Fibroblast of gingiva (primary cell): ENCODE results near the gene NMD3.

Experiments used
- DNase-seq: peaks from one replicate; pipeline ENCODE4 v3.0.0-alpha.2; 2011; ENCODE audit warnings: low read depth

Gene NMD3

DNA sequence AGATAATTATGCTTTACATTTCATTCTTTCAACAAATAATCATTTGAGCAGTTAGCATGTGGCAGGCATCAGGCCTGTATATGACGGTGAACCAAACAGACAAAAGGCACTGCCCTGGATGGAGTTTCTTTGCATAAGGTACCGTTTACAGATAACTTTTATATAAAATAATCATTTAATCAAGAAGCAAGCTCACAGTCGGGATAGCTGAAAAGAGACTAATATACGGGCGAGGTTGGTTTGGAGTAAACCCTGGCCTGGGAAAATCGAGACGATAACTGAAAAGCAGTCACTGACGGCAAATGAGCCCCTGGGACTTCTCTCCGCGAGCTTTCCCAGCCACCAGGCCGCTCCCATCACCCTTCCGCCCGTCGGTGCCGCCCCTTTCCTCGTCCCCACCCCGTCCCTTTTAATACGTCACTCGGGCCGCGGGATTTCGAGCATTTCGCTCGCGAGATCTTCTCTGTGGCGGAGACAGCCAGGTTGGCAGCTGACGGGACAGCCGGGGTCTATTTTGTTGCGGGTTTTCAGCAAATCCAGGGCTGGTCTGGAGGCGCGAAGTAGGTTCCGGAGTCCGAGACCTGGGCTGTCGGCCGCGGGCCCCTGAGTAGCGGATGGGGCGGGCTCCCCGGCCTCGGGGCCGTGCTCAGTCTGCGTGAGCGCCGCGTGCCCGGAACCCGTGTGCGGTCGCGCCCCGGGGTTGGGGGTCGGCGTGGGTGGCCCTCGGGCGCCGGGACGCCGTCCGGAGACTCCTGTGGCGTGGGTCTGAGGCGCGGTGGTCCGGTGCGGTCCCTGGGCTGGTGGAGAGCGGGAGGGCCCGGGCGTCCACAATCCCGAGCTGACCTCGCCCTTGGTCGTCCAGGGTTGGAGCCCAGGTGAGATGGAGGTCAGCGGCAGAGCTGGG is at the start of gene NMD3:
Gene NMD3 (plus strand): TSS at position 462 of the 904 bp plus-strand sequence. CDS start 703 bp downstream, outside the sequence.
- peak; percentile 93 for DNase-seq

DNA sequence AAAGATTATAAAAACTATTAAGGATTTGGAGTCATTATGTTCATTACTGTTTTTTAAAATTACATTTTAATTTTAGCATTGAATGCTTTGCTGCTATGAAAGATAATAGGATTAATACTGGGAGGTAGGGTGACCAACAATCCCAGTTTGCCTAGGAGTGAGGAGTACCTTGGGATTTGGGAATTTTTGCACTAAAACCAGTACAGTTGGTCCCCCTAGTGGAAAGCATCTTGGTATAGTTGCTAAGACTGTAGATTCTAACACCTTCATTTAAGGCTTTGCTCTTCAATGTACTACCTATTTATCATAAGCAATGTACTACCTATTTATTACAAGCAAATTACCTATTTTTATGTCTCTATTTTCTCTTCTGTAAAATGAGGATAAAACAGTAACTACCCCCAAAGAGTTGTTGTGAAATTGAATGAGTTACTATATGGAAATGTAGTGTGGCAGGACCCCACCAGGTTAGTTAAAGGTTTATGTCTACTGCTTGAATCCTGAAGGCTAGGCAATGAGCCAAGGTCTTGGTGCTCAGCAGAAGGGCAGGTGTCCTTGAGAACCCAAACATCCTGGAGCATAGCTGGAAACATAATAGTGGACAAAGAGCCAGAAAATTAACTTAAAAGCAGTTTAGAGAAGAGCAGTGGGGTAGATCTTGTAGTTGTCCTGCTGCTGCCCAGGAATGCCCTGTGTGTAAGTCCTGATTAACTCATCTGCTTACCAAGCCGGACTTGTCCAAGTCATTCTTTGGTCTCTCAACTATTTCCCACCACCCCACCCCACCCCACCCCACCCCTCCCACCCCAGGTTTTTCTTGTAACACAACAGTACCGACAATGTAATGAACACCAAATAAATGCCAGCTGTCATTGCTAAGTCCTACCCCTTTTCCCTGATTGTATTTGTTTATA is 49.2 kb upstream of the NMD3 start:
- DNase-seq, result no peak

DNA sequence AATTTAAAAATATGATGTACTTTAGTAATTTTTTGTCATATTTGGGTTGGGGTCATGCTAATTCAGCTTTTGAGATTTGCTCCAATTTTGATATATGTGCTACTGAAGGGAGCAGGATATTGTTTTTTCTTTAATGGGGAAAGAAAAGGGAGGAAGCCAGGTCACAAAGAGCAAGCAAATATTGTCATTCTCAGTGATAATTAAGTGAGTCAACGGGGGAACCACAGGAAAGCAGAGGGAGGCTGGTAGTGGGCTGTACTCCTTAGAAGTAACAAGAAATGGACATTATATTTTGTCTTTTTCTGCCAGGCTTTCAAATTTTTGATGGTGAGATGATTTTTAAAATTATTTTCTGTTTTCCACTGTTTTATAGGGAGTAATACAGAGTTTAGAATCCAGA is 45.6 kb upstream of the NMD3 start:
- no peak for DNase-seq

DNA sequence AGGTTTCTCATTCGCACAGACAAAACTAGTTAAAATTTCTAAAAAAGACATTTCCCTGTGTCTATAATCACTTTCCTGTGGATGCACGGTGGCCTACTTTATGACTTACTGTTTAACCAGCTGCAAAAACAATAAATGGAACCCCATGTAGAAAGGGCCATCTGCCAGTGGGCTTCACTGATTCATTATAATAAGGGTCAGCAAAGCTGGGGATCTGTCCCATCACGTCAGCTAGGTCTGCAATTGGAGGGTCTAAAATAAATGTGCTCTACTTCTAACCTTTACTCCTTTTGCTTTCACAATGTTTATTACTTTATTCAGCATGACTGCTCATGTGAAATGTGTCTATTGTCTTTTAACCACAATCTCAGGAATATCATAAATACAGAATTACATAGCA is 43.1 kb upstream of the NMD3 start:
- no peak for DNase-seq

DNA sequence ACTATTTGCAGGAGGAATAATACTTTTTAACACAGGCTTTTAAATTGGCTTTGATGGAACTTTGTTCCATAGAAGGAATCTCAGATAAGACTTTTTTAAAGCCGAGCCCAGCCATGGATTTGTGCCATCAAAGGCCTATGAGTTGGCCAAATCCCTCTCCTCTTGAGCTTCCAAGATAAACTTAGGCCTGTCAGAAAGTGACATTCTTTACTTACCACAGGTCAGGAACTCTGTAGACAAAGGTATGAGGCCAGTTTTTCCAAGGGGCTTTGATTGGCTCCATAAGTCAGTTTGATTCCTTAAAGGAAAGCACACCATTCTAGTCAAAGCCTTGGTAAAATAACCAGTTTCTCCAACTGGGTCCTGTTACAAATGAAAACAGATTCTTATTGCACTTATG is 39.7 kb upstream of the NMD3 start:
- peak; percentile 64 for DNase-seq

DNA sequence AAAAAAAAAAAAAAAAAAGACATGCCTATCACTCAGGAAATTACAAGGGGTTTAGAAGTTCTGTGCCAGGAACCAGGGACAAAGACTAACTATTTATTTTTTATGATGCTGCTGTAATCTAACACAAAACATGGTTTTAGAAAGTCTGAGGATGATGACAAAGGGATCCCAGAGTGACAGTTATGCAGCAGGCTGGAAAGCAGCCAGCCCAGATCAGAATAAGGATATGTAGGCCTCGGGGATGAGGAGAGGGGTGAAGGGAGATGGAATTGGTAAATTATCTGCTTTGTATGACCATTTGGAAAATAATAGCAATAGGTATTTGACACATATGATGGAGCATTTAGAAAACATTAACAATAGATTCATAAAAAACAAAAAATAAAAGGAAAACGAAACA is 34.1 kb upstream of the NMD3 start:
- no peak for DNase-seq

DNA sequence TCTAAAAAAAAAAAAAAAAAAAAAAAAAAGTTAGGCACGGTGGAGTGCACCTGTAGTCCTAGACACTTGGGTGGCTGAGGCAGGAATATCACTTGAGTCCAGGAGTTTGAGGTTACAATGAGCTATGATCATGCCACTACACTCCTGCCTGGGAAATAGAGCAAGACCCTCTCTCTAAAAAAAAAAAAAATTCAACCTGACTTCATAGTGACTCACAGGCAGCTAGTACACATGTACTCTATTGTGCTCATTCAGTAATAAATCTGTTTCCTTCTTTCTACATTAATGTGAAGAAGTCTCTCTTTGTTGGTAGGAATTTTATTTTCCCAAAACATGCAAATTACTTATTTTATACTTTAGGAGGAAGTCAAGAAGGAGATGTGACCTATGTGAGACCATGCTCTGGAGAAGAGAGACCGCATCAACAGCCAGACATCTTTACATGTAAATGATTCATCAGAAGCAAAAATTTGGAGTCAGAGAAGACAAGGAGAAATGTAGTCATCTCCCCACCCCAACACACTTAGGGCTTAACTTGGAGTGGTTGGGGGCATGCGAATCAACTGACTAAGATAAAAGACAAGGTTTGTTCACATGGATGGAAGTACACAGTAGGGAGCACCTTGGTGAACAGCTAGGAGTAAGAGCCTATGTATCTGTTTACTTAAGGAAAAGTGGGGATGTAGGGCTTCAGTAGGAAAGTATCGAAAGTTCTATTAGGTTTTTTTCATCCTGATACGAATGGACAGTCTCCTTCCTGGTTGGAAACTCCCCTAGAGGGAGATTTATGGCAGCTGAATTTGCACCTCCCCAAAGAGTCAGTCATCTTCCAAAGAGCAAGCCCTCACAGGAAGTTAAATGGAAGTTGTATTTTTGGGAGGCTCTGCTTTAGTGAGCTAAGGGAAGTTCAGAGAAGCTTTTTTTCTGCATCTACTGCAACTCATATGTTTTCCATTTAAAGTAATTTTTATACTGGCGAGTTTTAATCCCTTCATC is 23.0 kb upstream of the NMD3 start:
- no peak for DNase-seq

DNA sequence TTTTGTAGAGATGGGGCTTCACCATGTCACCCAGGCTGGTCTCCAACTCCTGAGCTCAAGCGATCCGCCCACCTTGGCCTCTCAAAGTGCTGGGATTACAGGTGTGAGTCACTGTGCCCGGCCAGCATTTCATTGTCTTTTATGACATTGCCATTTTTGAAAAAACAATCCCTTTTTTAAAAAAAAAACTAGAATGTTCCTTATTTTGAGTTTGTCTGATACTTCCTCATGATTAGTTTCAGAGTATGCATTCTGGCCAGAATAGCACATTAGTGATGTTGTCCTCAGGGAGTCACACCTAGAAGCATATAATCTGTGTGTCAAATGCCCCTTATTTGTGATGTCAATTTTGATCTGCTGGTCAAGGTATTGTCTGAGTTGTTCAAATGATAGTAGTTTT is 21.2 kb upstream of the NMD3 start:
- no peak for DNase-seq

DNA sequence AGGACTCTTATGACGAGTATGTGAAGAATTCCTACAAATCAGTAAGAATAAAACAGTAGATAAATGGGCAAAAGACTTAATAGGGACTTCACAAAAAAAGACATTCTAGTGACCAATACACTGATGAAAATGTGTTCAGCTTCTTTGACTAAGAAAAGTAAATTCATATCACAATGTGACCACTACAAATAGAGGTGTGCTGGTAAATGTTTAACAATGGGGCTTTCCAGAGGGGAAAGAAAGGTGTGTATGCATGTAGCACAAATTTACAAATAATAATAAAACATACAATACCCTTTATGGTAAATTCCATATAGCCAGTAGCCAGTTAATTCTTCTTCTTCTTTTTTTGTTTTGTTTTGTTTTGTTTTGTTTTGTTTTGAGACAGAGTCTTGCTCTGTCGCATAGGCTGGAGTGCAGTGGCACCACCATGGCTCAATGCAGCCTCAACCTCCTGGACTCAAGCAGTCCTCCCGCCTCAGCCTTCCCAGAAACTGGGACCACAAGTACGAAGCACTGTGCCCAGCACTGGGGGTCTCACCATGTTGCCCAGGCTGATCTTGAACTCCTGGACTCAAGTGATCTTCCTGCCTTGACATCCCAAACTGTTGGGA is 17.5 kb upstream of the NMD3 start:
- no peak for DNase-seq

DNA sequence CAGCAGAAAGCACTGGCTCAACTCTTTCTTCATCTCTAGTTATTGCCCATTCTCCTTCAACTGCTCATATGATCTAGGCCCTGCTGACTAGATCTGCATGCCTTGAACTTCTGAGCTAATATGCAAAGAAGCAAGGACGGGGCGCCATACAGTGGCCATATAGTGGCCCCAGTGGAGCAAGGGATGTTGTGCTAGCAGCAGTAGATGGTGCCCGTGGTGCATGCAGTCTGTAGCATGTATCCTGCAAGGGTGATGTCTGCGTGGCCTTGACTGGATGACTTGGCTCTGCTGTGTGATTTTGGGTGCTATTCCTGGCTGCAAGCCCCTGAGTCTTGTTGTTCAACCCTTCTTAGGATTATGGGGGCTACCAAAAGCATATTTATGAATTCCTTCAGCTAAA is 12.2 kb upstream of the NMD3 start:
- DNase-seq, result no peak

DNA sequence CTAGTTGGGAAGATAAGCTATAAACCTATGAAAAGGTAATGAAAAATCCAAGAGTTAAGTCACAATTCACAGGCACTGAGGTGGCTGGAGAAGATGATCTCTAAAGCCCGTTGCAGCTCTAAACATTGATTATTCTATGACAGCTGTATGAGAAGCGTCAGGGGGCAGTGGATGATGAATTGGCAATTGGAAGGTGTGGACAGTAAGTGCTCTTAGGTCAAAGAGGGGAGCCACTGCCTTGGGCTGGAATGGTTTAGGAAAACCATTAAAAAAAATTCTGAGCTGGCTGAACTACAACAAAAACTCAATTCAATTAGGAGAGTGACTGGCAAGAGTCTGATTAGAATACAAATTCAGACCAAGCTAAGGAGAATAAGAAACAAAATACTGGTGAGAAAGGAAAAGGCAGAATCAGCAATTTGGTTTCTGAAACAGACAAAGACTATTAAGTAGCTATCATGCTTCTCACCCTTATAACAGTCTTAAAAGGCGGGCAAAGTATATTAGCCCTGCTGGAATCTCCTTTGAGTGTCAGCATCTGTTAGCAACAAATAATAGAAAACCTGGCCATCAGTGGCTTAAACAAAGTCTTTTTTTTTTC is 8.8 kb upstream of the NMD3 start:
- DNase-seq, result no peak

DNA sequence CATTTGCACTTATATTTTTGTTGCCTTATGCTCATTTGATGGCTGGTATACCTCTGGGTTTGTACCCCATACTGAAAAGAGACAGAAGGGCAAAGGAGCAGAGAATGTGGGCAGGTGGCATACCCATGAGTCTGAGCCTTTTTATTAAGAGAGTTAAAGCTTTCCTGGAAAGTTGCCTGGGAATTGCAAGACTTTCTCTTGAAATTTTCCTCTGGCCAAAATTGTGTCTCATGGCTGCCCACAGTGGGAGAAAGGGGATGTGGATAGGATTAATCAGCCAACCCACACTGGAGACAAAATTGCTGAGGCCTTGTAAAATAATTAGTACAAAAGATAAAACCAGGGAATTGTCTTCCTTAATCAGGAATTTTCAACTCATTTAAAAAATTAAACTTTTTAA is 8.2 kb upstream of the NMD3 start:
- no peak for DNase-seq

DNA sequence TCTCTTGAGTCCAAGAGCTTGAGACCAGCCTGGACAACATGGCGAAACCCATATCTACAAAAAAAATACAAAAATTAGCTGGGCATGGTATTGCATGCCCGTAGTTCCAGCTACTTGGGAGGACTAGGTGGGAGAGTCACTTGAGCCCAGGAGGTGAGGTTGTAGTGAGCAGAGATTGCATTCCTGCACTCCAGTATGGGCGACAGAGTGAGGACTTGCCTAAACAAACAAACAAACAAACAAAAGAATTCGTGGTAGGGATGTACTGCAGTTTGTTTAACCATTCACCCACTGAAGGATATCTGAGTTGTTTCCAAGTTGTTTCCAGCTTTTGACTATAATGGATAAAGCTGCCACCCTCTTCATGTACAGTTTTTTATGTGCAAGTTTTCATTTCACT is 7.5 kb upstream of the NMD3 start:
- no peak for DNase-seq

DNA sequence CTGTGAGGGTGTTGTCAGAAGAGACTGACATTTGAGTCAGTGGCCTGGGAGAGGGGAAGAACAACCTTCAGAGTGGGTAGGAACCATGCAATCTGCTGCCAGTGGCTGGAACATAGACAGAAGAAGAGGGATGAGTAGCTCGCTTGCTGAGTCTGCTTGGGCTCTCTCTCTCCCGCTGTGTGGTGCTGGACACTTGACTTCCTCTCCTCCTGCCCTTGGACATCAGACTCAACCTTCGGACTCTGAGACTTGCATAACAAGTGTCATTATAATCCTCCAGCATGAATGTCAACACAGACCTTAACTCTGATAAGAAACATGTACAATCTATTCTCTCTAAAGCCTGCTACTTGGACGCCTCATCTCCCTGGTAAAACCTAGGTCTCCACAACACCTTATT is 5.9 kb upstream of the NMD3 start:
- DNase-seq, result no peak

DNA sequence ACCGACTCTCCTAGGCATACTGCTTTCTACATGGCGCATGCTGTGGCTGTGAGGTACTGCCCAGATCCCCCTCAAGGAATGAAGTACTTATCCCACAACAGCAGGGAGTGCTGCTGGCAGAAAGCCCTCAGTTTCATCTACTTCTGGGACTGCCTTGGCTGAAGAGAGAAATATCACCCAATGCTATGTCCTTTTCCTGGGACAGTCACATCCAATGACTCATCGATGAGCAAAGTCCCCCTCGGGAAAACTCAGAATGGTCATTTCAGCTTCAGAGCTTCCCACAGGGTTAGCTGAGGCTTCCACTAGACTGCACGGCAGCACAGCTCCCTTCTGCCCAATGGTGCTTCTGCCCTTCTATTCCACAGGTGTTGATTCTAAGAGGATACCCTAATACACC is 3.6 kb upstream of the NMD3 start:
- DNase-seq, result no peak

DNA sequence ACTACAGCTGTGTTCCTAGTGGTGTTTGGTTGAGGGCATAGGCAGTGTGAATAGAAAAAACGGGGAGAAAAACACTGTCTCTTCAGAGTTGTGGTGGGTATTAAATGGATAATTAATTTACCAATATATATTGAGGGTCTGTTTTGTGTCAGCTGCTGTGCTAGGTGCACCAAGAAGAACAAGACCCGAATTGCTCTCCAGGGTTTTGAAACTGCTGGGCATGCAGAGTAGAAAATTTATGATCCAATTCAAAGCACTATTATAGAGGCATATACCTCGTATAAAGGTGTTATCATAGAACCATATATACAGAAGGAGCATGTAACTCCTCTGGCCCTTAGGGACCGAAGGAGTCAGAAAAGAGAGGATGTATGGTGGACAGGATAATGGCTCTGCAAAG is 1.6 kb upstream of the NMD3 start:
- no peak for DNase-seq

DNA sequence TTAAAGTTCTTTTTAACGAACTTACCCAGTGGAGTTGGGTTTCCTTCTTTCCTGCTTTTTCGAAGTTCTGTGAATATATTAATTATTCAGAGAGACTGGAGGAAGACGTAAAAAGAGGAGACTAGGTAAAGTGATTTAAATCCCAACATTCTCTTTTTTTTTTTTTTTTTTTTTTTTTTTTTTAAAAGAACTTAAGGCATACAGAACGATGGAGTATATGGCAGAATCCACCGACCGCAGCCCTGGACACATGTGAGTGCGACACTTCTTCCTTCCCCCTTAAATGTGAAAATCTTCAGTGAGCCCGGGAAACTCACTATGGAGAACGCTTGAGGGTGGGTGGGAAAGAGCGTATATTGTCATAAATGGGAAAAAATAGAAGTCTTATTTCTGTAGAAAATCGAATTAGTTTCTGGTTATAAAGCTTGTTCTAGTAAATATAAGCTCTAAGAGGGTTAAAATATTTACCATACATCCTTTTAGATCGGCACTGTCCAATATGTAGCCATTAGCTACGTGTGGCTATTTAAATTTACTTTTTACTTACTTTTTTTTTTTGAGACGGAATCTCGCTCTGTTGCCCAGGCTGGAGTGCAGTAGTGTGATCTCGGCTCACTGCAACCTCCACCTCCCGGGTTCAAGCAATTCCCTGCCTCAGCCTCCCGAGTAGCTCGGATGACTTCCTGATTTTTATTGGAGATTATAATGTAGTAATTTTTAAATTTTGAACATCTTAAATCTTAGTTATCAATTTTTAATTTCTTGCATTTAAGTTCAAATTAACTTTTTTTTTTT is 892 bp downstream of the NMD3 start:
- no peak for DNase-seq

DNA sequence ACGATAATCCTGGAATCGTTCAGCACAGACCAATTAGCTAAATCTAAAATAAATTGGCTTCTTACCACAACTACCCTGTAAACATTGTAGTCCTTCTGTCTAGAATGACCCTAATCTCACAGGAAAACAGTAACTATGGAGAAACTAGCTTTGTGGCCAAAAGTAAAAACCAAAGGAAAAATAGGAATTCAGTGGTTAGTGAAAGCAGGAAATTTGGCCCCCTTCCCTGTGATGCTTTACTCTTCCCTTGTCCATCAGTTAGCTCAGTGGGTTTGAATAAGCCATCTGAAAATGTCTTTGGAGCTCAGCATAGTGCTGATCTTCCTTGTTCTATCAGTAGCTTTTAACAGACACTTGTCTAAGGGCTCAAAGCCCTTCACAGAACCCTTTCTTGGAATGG is 1.6 kb downstream of the NMD3 start:
- DNase-seq, result no peak

DNA sequence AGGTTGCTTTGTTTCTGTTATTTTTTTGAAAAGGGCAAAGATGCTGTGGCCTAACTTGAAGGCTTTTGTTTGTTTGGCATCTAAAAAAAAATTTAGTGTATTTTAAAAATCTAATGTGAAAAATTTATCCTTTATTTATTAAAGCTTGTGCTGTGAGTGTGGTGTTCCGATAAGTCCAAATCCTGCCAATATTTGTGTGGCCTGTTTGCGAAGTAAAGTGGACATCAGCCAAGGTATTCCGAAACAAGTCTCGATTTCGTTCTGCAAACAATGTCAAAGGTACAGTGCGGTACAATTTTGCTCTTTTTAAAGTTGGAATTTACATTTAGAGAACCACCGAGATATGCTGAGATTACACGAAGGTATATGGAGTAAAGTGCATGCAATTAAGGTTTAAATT is 3.7 kb downstream of the NMD3 start:
- DNase-seq, result no peak

DNA sequence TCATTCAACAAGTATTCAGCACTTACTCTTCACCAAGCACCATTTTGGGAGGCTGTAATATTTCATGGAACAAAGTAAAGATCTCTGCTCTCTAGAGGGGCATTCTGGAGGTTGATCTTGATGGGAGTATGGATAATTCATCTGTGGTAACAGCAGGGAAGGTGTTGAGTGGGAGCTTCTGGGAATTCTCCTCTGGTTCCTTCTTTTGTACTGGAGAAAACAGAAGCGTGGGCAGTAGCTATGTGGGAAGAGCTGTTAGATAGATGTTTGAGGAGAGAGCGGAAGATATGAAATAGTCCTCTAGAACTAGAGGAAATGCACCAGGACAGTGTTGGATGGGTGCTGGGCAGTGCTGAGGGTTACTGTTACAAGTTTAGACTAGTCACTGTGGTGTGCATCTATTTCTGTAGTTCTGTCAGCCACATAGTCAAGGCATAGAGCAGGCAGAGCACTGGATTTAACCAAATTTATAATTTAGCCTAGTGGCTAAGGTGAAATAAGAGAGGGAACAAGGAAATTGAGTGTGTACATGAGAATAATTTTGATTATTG is 9.6 kb downstream of the NMD3 start:
- DNase-seq, result no peak
